Stimulated activated CD8-positive, alpha-beta memory T cell treated with anti-CD3 and anti-CD28 coated beads, Interleukin-7, amount 100 ng/mL, for 24 hours (primary cell): Measurements from ENCODE around the gene ENTPD3.
"Not testable (repeated sequence)": the region's sequence is repeated elsewhere in the genome, so short reads cannot be mapped to it uniquely, and the experiment has no call there.

ENCODE experiments used
- DNase-seq: peaks from one replicate; pipeline ENCODE4 v3.0.0-alpha.2; 2020; ENCODE audit warnings: low read depth

ENTPD3 gene

DNA sequence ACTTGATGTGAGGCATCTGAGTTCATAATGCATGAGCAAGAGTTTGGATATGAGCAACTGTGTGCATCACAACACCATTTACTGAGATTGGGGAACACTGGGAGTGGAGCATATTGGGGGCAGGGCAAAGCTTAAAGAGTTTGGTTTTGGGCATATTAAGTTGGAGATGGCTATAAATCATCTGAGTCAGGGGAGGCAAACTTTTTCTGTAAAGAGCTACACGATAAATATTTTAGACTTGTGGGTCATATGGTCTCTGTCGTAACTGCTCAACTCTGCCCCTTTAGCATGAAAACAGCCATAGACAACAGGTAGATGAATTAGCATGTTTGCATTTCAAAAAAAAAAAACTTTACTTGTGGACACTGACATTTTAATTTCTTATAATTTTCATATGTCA is 20.0 kb downstream of the ENTPD3 start:
- no peak for DNase-seq

DNA sequence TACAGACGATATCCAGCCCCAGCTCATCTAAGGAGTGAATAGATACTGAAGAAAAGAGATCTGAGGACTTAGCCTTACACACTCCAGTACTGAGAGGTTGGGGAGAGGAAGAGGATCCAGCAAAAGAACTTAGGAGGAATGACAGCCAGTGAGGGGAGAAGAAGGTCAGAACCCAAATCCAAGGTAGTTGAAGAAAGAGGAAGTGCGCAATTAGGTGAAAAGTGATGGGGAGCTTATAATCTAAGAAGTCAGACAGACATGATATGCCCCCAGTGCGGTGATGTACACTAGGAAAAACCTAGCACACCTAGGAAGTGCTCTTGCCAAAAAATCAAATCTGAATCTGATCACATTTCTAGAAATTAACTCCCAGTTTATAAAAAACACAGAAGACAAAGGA is 20.6 kb downstream of the ENTPD3 start:
- DNase-seq: no peak

DNA sequence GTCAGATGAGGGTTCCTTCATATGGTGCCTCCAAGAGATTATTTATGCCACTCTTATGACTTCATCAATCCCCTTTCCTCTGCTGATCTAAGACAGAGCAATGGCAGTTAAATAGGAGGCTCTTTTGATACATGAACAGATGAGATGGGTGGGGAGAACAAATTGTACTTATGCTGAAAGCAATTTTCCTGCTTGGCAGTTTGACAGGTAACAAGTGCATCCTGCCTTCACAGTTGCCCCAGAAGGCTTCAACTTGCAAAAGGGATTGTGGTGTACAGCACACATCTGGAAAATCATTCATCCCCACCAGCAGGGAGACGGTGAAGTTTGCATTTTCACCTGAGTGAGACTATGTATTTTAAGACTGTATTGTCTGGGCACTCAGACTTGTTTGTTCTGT is 27.3 kb downstream of the ENTPD3 start:
- no peak for DNase-seq

DNA sequence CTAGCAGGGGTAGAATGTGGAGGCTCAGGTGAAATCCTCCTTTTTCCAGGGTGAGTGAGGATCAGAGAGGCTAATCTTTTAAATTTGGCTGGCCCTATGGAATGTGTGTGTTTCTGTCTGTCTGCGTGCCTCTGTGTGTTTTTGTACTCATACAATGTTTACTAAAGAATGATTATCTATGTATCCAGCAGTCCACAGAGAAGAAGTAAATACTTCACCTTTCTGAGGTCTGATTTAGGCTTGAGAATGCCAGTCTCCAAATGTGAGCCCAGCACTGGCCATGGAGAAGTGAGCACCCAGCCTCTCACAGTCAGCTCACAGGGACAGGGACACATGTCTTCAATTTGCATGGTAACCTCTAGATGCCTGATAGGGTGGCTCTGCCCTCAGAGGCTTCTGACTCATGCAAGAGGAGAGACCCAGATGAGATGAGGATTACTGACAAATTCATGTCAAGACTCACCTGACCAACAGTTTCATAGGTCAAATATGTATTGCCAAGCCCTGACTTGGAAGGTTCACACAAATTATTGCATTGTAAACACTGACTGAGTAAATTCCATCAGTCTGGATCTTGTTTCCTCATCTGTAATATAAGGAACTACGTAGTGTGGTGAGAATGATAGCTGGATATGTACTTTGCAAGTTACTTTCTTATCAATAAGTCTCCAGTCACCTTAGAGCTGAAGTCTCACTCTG is 31.0 kb downstream of the ENTPD3 start:
- DNase-seq: no peak

DNA sequence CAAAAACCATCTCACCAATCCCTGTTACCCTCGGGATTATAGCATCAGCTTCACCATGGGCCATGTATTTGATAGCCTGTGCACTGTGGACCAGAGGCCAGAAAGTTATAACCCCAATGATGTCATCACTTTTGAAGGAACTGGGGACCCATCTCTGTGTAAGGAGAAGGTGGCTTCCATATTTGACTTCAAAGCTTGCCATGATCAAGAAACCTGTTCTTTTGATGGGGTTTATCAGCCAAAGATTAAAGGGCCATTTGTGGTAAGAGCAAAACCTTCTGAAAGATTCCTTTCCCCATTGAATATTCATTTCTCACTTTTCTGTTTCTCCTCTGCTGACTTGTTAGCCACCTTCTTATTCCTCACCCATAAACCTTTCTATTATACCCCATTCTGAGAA is 35.9 kb downstream of the ENTPD3 start:
- no peak for DNase-seq

DNA sequence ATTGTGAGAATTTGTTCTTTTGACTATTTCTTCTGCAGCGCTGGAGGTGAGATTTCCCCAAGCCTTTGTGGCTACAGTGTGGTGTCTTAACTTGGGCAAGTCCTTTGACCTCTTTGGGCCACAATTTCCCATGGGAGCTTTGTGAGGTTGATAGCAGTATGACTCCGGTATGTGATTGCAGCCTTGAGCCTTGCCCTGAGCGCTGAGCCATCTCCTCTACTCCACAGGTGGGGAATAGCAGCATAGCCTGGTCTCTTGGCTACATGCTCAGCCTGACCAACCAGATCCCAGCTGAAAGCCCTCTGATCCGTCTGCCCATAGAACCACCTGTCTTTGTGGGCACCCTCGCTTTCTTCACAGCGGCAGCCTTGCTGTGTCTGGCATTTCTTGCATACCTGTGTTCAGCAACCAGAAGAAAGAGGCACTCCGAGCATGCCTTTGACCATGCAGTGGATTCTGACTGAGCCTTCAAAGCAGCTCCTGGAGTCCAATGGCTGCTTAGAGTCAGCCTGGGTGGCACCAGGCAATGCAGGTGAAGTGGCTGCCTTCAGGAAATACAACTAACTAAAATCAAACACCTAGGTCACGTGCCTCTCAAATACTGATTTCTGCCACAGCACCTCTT is 40.2 kb downstream of the ENTPD3 start:
- DNase-seq: no peak

DNA sequence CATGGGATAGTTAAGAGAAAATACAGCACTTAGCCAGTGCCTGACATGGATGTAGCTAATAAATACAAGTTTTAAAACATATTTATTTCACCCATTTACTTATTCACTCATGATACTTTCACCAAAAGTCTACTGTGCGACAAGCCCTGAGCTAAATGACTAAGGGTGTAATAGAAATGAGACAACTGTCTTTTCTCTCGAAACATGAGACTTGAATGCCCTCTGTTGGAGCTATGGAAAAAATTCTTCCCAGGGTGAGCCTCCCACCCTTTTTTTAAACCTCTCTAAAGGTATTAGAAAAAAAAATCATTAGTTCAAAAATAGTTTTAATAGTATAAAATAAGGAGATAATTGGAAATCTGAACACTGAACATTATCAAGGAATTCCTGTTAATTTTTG is 45.8 kb downstream of the ENTPD3 start:
- DNase-seq: no peak

DNA sequence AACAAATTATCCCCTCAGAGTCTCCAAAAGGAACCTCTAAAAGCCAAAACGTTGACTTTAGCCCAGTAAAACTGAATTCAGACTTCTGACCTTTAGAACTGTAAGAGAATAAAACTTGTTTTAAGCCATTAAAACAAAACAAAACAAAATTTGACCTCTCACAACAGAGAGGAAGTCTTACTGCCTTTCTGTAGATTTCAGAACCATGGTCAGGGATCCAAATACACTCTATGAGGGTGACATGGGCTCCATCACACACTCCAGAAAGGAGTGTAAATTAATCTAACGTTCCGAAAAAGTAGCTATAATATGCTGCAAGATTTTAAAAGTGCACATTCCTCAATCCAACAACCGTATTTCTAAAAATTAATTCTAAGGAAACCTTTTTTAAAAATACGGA is 50.9 kb downstream of the ENTPD3 start:
- DNase-seq: no peak

DNA sequence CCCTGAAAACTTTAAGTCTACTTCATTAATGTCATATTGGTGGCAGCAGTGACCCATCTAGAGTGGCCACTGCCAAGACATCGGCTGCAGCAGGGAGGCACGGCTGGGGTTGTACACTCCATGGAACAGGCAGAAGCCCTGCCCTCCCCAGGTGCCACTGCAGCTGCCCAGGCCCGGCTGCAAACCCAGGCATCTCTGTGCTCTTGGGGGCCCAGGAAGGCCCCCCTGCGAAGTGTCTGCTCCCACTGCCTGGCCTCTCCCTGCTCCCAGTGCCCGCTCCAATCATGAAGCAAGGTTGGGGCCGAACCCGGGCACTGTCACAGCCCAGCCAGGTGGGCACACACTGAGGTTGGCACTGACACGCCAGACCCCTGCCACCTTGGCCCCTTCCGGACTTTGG is 58.1 kb downstream of the ENTPD3 start:
- DNase-seq: no peak

DNA sequence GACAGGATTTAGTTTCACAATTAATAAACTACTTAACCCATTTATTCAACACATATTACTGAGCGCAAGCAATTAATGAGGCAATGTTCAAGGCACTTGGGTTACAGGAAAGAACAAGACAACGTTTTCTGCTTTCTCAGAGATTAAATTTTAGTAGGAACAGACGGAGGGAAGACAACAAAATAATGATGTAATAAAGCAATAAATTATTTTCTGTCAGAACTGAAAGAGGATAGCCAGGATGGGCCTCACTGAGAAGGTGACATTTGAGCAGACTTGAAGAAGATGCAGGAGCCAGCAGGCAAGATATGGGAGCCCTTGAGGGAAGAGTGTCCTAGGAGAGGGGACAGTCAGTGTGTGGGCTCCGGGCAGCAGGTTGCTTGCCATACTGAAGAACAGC is 58.9 kb downstream of the ENTPD3 start:
- DNase-seq: no peak

DNA sequence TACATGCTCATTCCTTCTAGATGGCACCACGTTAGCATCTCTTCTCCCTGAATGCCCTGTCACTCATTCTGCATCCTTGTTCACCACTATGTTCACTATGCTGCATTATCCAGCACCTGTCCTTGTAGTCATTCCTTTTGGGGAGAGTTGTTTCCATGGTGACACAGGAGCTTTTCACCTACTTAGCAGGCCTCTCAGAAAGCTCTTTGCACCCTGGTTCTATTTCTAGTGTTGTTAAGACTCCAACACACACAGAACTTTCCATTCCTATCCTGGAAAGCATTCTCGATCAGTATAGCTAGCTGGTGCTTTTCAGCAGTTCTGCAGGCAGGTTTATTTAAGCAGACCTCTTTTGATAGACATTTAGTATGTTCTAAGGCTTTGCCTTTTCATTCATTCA is 63.5 kb downstream of the ENTPD3 start:
- DNase-seq: no peak

DNA sequence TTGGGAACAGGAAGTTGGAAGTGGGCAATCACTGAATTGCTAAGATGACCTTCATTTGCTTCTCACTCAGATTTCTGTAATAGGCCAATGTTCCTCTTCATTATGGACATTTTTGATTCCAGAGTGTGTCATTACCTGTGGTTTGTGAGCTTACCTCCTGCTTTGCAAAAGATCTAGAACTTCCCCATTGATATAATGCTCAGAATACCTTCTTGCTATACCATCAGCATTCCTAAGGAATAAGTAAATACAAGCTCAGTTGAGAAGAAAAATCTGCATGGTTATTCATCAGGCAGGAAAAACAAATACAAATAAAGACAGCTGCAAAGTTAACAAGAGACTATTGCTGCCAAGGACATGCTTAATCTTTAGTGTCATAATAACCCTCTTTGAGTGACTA is 64.6 kb downstream of the ENTPD3 start:
- DNase-seq: no peak

DNA sequence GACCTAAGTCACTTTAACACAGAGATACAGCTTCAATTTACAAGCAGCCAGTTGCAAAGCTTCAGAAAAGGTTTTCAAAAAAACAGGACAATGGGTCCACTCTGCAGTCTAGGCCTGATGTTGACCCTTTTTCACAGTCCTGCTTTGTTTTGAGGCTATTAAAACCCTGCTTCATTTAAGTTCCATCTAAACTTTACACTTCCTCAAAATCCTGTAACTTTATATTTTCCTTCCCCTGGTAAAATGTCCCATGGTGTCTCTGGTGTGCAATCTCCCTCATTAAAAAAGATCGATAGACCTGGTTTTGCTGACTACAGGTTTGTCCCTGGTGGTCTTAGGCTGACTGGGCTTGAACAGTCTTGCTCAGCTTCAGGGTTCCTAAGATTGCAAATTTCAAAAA is 65.1 kb downstream of the ENTPD3 start:
- no peak for DNase-seq

DNA sequence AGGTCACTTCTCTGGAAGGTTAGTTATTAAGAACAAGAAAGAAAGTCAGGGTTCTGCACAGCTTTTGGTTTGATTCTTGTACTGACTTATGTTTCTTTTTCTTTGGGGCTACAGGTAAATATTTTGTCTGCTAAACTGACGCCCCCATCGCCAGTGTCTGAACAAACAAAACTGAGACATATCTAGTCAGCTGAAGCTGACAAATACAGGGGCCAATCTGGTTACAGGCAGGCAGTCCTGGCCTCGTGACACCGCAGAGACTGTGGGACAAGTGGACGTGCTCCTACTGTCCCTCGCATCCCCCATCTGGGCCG is 65.5 kb downstream of the ENTPD3 start:
- DNase-seq: no peak

DNA sequence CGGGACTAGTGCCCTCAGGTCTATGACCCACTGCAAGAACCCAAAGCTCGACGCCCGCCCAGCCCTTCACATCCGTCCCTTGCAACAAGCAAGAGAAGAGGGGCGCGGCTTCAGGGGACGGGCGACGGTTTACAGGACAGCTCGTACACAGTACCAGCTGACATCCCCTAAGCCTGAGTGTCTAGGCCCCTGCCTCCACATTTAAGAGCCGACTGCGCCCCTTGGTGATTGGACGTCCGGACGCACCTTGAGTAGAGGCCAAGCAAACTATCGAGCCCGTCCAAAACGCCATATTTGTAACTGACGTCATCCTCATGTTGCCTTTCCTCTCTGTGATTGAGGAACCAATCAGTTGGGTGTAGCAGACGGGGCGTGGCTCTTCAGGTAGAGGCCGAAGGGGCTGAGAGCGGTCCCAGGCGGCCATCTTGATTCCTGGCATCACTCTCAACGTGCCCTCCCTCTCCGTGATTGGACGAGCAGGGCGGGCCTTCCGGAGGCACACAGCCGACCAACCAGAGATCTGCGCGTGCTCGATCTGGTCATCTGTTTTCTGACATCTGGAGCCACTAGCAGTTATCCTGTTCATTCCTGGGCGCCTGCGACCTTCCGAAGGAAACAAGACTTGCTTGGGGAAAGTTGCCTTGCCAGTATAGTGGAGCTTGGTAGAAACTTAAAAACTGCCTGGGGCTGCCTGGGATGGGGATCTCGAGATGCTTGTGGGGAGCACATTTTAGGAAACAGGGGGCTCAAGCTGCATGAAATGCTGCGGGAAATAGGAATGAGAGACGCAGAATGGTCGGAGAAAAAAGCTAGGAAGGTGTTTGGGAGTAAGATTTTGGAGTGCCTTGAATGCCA is 66.1 kb downstream of the ENTPD3 start:
- DNase-seq: peak; percentile 88

DNA sequence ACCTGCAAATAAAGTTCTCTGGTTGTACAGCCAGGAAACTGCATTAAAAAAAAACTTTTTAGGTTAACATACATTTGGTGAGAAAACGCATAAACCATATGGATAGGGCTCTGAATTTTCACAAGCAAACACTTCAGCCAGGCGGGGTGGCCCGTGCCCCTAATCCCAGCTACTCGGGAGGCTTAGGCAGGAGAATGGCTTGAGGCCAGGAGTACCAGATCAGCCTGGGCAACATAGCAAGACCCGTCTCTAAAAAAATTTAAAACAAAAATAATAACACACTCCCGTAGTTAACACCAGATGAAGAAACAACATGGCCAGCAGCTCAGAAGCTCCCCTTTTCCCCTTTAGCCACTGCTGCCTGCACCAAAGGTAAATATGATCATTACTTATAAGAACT is 66.9 kb downstream of the ENTPD3 start:
- DNase-seq: no peak

DNA sequence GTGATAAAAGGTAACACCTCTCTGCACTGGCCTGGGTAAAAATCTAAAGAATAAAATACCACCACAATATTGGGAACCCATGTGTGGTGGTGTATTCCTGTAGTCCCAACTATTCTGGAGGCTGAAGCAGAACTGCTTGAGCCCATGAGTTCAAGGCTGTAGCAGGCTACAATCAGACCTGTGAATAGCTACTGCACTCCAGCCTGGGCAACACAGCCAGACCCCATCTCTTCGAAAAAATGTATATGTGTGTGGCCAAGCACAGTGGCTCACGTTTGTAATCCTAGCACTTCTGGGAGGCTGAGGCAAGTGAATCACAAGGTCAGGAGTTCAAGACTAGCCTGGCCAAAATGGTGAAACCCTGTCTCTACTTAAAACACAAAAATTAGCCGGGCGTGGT is 68.3 kb downstream of the ENTPD3 start:
- no peak for DNase-seq

DNA sequence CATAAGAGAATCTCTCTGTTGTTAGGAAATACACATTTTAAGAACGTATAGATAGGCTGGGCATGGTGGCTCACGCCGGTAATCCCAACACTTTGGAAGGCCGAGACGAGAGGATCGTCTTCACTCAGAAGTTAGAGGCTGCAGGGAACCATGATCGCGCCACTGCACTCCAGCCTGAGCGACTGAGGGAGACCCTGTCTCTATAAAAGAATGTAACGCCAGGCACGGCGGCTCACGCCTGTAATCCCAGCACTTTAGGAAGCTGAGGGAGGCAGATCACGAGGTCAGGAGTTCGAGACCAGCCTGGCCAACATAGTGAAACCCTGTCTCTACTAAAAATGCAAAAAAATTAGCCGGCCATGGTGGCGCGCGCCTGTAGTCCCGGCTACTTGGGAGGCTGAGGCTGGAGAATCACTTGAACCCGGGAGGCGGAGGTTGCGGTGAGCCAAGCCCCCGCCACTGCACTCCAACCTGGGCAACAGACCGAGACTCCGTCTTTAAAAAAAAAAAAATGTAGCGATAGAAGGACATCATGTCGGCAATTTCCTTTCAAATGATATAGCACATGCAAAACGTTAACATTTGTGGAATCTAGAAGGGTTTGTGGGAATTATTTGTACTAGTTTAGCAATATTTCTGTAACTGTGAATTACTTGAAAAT is 69.4 kb downstream of the ENTPD3 start:
- DNase-seq: no peak

DNA sequence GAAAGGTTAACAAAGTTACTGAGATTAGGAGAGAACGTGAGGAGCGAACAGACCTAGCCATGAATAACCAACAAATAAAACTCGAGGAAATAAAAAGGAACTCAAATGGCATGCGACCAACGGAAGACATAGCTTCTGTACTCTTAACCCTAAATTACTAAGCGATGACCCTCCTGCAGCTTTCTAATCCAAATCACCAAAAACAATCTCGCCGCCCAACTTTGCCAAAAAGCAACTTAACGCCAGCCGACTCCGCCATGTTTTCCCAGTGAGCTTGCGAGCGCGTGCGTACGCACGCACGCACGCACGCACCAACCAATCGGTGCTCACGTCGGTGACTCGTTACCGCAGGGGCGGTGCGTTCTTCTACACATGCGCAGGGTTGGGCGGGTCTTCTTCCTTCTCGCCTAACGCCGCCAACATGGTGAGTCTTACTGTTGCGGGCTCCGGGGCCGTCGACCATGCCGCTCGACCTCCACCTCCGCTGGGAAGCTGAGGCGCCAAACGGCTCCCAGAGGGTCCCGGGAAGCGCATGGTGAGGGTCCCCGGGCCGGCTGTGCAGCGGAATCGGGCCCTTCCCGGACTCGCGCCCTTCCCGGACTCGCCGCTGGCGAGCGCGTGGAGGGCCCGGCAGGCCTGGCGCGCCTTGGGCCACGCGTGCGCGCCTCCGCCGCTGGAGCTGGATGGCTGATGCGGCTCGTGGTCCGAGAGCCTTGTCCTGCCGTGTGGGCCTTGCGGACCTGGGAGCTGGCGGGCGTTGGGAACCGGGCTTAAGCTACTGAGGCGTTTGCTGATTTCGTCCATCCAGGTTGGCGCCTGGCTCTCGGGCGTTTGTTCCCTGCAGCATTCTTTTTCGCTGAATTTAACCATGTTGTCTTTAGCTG is 70.2 kb downstream of the ENTPD3 start, which contains the start of gene RPL14:
Gene RPL14, plus strand, starts transcription at position 400 of the 884 bp plus-strand sequence. Its CDS starts 133 bp downstream, at position 533.
- DNase-seq: peak; percentile 92

DNA sequence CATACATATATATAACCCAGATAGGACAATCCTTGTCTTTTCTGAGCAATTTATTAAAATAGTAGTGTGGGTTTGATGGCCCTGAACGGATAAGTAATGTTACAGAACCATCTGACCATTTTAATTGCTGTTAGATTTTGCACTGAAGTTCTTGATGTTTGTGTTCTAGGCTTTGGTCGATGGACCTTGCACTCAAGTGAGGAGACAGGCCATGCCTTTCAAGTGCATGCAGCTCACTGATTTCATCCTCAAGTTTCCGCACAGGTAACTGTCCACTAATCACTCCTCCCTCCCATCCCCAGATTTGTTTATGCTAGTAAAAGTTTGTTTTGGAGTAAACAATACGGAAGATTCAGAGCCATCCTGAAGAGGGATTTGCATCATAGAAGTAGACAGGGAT is 71.5 kb downstream of the ENTPD3 start:
- DNase-seq: no peak

DNA sequence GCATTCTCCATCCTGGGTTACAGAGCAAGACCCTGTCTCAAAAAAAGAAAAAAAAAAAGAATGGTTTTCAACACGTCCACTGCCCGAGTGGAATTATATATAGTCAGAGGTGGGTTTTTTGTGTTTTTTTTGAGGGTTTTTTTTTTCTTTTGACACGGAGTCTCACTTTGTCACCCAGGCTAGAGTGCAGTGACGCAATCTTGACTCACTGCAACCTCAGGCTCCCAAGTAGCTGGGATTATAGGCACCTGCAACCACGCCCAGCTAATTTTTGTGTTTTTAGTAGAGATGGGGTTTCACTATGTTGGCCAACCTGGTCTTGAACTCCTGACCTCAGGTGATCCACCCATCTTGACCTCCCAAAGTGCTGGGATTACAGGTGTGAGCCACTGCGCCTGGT is 73.5 kb downstream of the ENTPD3 start:
- not testable (repeated sequence) for DNase-seq

DNA sequence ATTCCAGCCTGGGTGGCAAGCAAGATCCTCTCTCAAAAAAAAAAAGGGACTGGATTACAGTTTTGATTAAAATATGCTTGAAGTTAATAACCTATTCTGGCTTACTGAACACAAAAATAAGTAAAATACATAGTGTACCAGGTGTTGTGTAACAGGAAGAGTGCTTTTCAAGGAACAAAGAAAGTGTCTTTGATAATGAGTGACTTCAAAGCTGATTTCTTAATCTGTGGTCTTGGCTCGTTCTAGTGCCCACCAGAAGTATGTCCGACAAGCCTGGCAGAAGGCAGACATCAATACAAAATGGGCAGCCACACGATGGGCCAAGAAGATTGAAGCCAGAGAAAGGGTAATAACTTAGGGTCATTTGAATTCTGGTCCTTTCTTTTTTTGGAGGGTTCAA is 74.2 kb downstream of the ENTPD3 start:
- DNase-seq: no peak
